Measurements from ENCODE around the gene GFM2. TPM values are rescaled to one million over a fixed set of nuclear protein-coding genes. Genes with fewer than 3 reads are reported as not detected.

Gene GFM2
- total RNA-seq, 1 experiment from 2014 or later, result 22.5 TPM

DNA sequence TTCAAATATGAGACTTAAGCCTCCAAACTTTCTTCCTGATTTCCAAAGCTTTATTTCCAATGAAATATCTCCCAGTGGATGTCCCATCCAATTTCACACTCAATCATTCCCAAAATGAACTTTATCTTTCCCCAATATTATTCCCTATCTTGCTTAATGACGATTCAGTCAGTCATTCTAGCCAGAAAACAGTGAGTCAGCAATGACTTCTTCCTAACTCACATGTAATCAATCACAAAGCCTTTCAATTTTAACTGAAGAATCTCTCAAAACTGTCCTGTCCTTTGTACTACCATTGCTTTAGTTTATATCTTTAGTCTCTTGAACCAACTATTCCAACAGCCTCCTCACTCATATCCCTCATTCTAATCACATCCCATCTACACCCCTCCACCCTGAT lies 35.0 kb upstream of the GFM2 start:
- no peaks in the 10 kb centered on the region for H3K4me1 ChIP-seq (ENCODE audit: control insufficient read depth, insufficient read depth, low read length)
- TF ChIP-seq SIN3A (IDR thresholded peaks at IDR 0.05; ENCODE audit: borderline replicate concordance, insufficient read depth, low read depth, low read length) (no peak), POLR2AphosphoS5 (IDR thresholded peaks at IDR 0.05; ENCODE audit: low read depth, low read length) (no peak), REST (IDR thresholded peaks at IDR 0.05; ENCODE audit: insufficient read depth in 1 of 2, low read depth in 2 of 2, low read length in 1 of 2) (no peak), TCF7L2 (IDR thresholded peaks at IDR 0.05; ENCODE audit: low read depth, low read length) (no peak)
- TF ChIP-seq, protein P1, sequence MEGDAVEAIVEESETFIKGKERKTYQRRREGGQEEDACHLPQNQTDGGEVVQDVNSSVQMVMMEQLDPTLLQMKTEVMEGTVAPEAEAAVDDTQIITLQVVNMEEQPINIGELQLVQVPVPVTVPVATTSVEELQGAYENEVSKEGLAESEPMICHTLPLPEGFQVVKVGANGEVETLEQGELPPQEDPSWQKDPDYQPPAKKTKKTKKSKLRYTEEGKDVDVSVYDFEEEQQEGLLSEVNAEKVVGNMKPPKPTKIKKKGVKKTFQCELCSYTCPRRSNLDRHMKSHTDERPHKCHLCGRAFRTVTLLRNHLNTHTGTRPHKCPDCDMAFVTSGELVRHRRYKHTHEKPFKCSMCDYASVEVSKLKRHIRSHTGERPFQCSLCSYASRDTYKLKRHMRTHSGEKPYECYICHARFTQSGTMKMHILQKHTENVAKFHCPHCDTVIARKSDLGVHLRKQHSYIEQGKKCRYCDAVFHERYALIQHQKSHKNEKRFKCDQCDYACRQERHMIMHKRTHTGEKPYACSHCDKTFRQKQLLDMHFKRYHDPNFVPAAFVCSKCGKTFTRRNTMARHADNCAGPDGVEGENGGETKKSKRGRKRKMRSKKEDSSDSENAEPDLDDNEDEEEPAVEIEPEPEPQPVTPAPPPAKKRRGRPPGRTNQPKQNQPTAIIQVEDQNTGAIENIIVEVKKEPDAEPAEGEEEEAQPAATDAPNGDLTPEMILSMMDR (IDR thresholded peaks at IDR 0.05), result no peak
- no peak for DNase-seq (ENCODE audit: low read depth, low spot score)
- no TSS peak for BruUV-seq (replicated peaks)
- H3K4me3 ChIP-seq (ENCODE audit: low read depth in 2 of 2, low read length in 2 of 2), result no peak overlapping the region
- no peak for ATAC-seq
- H3K27ac ChIP-seq (ENCODE audit: low read length), result no peak overlapping the region
- ChIA-PET CTCF (no interaction called here), POLR2A (no interaction called here)
- H3K27me3 ChIP-seq (ENCODE audit: control insufficient read depth, insufficient read depth, low read length), result no peaks in the 10 kb centered on the region
- intact Hi-C loops (cut with micrococcal nuclease; ENCODE audit: unreplicated experiment) (no loop called here), in situ Hi-C loops (cut with HindIII; ENCODE audit: low pct_unique_long_range_greater_than_20kb, low sequenced_read_pairs) (no loop called here)
- H3K36me3 ChIP-seq (ENCODE audit: control insufficient read depth, insufficient read depth, low read length), result no peaks in the 10 kb centered on the region; the same call in 1 of the 2 replicates
- H3K9me3 ChIP-seq (ENCODE audit: control insufficient read depth, insufficient read depth, low read depth, low read length), result no peaks in the 10 kb centered on the region

- DNase-seq (ENCODE audit: low read depth, low spot score), result no peak
- Histone ChIP-seq H3K27ac (ENCODE audit: low read length) (no peak overlapping the region), H3K36me3 (ENCODE audit: control insufficient read depth, insufficient read depth, low read length) (no peaks in the 10 kb centered on the region; the same call in 1 of the 2 replicates), H3K9me3 (ENCODE audit: control insufficient read depth, insufficient read depth, low read depth, low read length) (no peaks in the 10 kb centered on the region), H3K4me1 (ENCODE audit: control insufficient read depth, insufficient read depth, low read length) (no peaks in the 10 kb centered on the region), H3K27me3 (ENCODE audit: control insufficient read depth, insufficient read depth, low read length) (no peaks in the 10 kb centered on the region), H3K4me3 (ENCODE audit: low read depth in 2 of 2, low read length in 2 of 2) (no peak overlapping the region)
- in situ Hi-C loops (cut with HindIII; ENCODE audit: low pct_unique_long_range_greater_than_20kb, low sequenced_read_pairs), result no loop called here
- BruUV-seq (replicated peaks), result no TSS peak
- ATAC-seq, result no peak
- intact Hi-C loops (cut with micrococcal nuclease; ENCODE audit: unreplicated experiment), result no loop called here
- CTCF ChIA-PET, result no interaction called here
- POLR2A ChIA-PET, result no interaction called here
- TF ChIP-seq, protein P1 (IDR thresholded peaks at IDR 0.05), result no peak
- TF ChIP-seq SIN3A (IDR thresholded peaks at IDR 0.05; ENCODE audit: borderline replicate concordance, insufficient read depth, low read depth, low read length) (no peak), POLR2AphosphoS5 (IDR thresholded peaks at IDR 0.05; ENCODE audit: low read depth, low read length) (no peak), REST (IDR thresholded peaks at IDR 0.05; ENCODE audit: insufficient read depth in 1 of 2, low read depth in 2 of 2, low read length in 1 of 2) (no peak), TCF7L2 (IDR thresholded peaks at IDR 0.05; ENCODE audit: low read depth, low read length) (no peak)
Observed at GRCh38 chr5:74801197-74801596, 34.3 kb upstream of the GFM2 start.

Data from Panc1 (cell line).